SK-N-SH treated with all-trans-retinoic acid at 6 μM for 48 hours (cell line): ENCODE results near the gene AFTPH.

Experiments used
- ATAC-seq: fragments of 200-7000 bp; cut with Tn5 transposase; 3 replicates; pipeline ENCODE4 v1.9.1; 2020; ENCODE audit warnings: mild to moderate bottlenecking, moderate library complexity
- ARNTL ChIP-seq: fragments of 450-650 bp; formaldehyde crosslinking; IDR thresholded peaks from 2 replicates; pipeline ENCODE4 v1.5.0; 2020; ENCODE audit warnings: low read depth, mild to moderate bottlenecking, moderate library complexity, borderline replicate concordance
- BACH2 ChIP-seq: fragments of 250-450 bp; sonication (Bioruptor Pico); IDR thresholded peaks from 2 replicates; pipeline ENCODE4 v1.9.0; 2021; ENCODE audit warnings: mild to moderate bottlenecking, borderline replicate concordance
- CSDC2 ChIP-seq: fragments of 250-450 bp; sonication (Bioruptor Pico); IDR thresholded peaks from 2 replicates; pipeline ENCODE4 v1.5.0; 2020; ENCODE audit warnings: mild to moderate bottlenecking, moderate library complexity
- CSRNP3 ChIP-seq: fragments of 250-450 bp; sonication (Bioruptor Pico); IDR thresholded peaks from 2 replicates; pipeline ENCODE4 v1.5.1; 2021; ENCODE audit warnings: mild to moderate bottlenecking, moderate library complexity
- ESRRG ChIP-seq: fragments of 250-450 bp; sonication (Bioruptor Pico); IDR thresholded peaks from 2 replicates; pipeline ENCODE4 v1.6.1; 2021; ENCODE audit warnings: mild to moderate bottlenecking
- ISL1 ChIP-seq: fragments of 250-450 bp; sonication (Bioruptor Pico); IDR thresholded peaks from 2 replicates; pipeline ENCODE4 v2.1.2; 2022; ENCODE audit warnings: mild to moderate bottlenecking, moderate library complexity
- OSR1 ChIP-seq: fragments of 250-450 bp; sonication (Bioruptor Pico); IDR thresholded peaks from 2 replicates; pipeline ENCODE4 v1.8.0; 2022; ENCODE audit warnings: moderate library complexity, mild to moderate bottlenecking, inconsistent platforms
- PPARA ChIP-seq: fragments of 250-450 bp; sonication (Bioruptor Pico); IDR thresholded peaks from 2 replicates; pipeline ENCODE4 v1.5.0; 2020; ENCODE audit warnings: mild to moderate bottlenecking, borderline replicate concordance
- RARB ChIP-seq: fragments of 250-450 bp; sonication (Bioruptor Pico); IDR thresholded peaks from 2 replicates; pipeline ENCODE4 v1.8.0; 2021; ENCODE audit warnings: mild to moderate bottlenecking, moderate library complexity
- SNAI2 ChIP-seq: fragments of 250-450 bp; sonication (Bioruptor Pico); IDR thresholded peaks from 2 replicates; pipeline ENCODE4 v1.5.0; 2020; ENCODE audit warnings: mild to moderate bottlenecking, moderate library complexity
- TCF4 ChIP-seq: fragments of 250-450 bp; sonication (Bioruptor Pico); IDR thresholded peaks from 2 replicates; pipeline ENCODE4 v1.8.0; 2021; ENCODE audit warnings: mild to moderate bottlenecking, moderate library complexity, borderline replicate concordance
- TOX ChIP-seq: fragments of 250-450 bp; sonication (Bioruptor Pico); IDR thresholded peaks from 2 replicates; pipeline ENCODE4 v1.8.0; 2021; ENCODE audit warnings: mild to moderate bottlenecking, moderate library complexity, borderline replicate concordance
- TSHZ2 ChIP-seq: fragments of 250-450 bp; sonication (Bioruptor Pico); IDR thresholded peaks from 2 replicates; pipeline ENCODE4 v1.5.0; 2020; ENCODE audit warnings: mild to moderate bottlenecking, moderate library complexity
- ZC3H10 ChIP-seq: fragments of 250-450 bp; sonication (Bioruptor Pico); IDR thresholded peaks from 2 replicates; pipeline ENCODE4 v1.5.1; 2021; ENCODE audit warnings: mild to moderate bottlenecking, moderate library complexity
- ZFP30 ChIP-seq: fragments of 450-650 bp; formaldehyde crosslinking; IDR thresholded peaks from 2 replicates; pipeline ENCODE4 v1.5.0; 2022; ENCODE audit warnings: mild to moderate bottlenecking, moderate library complexity
- ZNF565 ChIP-seq: fragments of 450-650 bp; formaldehyde crosslinking; conservative IDR thresholded peaks from 2 replicates; pipeline ENCODE4 v1.5.0; 2020; ENCODE audit warnings: low read depth, mild to moderate bottlenecking, moderate library complexity
- ZNF70 ChIP-seq: fragments of 450-650 bp; formaldehyde crosslinking; IDR thresholded peaks from 2 replicates; pipeline ENCODE4 v1.5.0; 2020; ENCODE audit warnings: mild to moderate bottlenecking, moderate library complexity
- ZNF8 ChIP-seq: fragments of 450-650 bp; formaldehyde crosslinking; IDR thresholded peaks from 2 replicates; pipeline ENCODE4 v1.5.0; 2020; ENCODE audit warnings: mild to moderate bottlenecking, moderate library complexity
- TF ChIP-seq, protein P1 (sequence below): fragments of 250-450 bp; sonication (Bioruptor Pico); IDR thresholded peaks from 2 replicates; pipeline ENCODE4 v1.8.0; 2021; ENCODE audit warnings: low read depth, mild to moderate bottlenecking, moderate library complexity, borderline replicate concordance

Gene AFTPH

DNA sequence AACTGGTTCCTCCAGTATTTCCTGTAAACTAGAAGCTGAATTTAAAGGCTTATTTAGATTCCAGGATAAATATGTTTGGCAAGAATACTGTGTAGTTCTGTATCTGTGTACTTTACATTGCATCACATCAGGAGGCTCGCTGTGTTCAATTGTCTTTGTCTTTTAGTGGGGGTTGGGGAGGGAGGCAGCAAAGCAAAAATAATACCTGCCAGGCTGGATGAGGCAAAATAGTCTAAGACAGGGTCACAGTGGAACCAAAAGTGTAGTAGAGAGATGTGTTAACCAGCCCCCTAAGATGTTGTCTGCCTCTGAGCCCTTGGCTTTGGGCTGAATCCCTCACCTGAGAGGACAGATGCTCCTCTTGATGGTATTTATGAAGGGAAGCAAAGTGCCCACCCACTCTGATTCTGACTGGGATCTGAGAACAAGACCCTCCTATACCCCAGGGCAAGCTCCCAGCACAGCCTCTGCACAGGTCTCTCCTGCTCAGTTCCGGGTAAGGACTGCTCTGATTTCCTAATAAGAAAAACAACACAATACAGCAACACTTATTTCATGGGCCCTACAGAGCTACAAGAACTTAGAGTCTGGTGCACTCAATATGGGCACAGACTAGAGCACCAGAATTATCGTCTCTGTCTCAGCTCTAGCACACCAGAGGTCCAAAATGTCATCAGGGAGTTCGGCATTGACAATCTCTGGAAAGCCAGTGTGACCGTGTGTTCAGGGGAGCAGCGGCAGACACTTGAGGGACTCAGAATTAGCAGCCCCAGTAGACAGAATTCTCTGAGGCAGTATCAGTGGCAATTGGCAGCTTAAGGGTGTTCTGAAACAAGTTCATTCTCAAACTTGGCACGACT, 7.2 kb upstream of the AFTPH start:
- ATAC-seq = no peak
- TF ChIP-seq ZNF8 (CRISPR knock-in tag) = no peak
- TF ChIP-seq BACH2 (CRISPR knock-in tag) = no peak
- TF ChIP-seq, protein P1, sequence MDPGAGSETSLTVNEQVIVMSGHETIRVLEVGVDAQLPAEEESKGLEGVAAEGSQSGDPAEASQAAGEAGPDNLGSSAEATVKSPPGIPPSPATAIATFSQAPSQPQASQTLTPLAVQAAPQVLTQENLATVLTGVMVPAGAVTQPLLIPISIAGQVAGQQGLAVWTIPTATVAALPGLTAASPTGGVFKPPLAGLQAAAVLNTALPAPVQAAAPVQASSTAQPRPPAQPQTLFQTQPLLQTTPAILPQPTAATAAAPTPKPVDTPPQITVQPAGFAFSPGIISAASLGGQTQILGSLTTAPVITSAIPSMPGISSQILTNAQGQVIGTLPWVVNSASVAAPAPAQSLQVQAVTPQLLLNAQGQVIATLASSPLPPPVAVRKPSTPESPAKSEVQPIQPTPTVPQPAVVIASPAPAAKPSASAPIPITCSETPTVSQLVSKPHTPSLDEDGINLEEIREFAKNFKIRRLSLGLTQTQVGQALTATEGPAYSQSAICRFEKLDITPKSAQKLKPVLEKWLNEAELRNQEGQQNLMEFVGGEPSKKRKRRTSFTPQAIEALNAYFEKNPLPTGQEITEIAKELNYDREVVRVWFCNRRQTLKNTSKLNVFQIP (CRISPR knock-in tag) = no peak
- no peak for TF ChIP-seq PPARA
- no peak for TF ChIP-seq ISL1 (CRISPR knock-in tag)
- no peak for TF ChIP-seq CSDC2
- no peak for TF ChIP-seq ZNF565 (CRISPR knock-in tag)
- TF ChIP-seq OSR1 (CRISPR knock-in tag) = no peak
- TF ChIP-seq CSRNP3 (CRISPR knock-in tag) = no peak
- no peak for TF ChIP-seq ESRRG (CRISPR knock-in tag)
- TF ChIP-seq TSHZ2 (CRISPR knock-in tag) = no peak
- no peak for TF ChIP-seq TCF4 (CRISPR knock-in tag)
- no peak for TF ChIP-seq ARNTL (CRISPR knock-in tag)
- no peak for TF ChIP-seq RARB (CRISPR knock-in tag)

DNA sequence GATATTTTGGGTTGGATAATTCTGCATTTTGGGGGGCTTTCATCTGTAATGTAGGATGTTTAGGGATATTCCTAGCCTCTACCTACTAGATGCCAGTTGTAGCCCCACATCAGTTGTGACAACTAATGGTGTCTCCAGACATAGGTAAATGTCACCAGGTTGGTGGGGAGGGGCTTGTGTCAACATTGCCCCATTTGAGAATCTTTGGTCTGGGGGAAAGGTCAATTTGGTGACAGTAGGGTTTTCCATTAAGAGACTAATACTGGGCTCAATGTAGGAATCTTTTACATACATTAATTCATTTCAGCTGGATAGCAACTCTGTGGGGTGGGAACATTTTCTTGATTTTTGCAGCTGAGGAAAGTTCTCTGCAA, 6.6 kb upstream of the AFTPH start:
- no peak for ATAC-seq
- no peak for TF ChIP-seq SNAI2 (CRISPR knock-in tag)
- no peak for TF ChIP-seq ESRRG (CRISPR knock-in tag)
- no peak for TF ChIP-seq OSR1 (CRISPR knock-in tag)
- no peak for TF ChIP-seq CSRNP3 (CRISPR knock-in tag)

DNA sequence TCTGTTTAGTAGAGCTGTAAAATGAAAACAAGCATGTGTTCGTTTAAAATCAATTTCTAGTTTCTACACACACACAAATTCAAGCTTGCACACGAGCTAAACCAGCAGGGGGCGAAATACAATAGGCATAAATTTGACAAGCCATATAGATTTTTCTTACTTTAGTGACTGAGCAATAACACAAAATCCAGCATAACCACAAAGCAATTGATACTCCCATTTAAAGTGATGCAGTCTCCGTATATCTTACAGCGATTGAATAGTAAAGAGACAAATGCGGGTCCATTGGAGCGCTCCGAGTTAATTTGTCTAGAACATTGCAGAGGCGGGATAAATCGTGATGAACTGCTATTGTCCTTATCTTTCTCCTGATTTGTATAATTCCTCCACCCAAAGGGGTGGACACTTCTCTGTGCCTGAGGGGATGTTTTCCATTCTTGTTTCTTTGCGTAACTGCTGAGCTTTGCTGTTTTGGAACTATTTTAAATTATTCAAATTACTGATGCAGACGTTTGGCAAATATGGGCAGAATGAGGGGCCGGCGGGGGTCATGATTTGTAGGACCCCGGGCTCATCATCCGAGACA, 1.2 kb upstream of the AFTPH start:
- peak; percentile 17; the same call in 2 of the 3 replicates for ATAC-seq
- TF ChIP-seq OSR1 (CRISPR knock-in tag) = no peak
- no peak for TF ChIP-seq CSDC2
- TF ChIP-seq CSRNP3 (CRISPR knock-in tag) = no peak
- TF ChIP-seq ZNF8 (CRISPR knock-in tag) = no peak
- TF ChIP-seq ZNF70 (CRISPR knock-in tag) = no peak

- peak; percentile 65 for ATAC-seq
Measured at GRCh38 chr2:64524604-64525316, 632 bp downstream of the AFTPH start.

More at GRCh38 chr2:64524604-64525316, 632 bp downstream of the AFTPH start:
- TF ChIP-seq ZC3H10 (CRISPR knock-in tag) (no peak), CSRNP3 (CRISPR knock-in tag) (no peak), ZNF70 (CRISPR knock-in tag) (no peak), ESRRG (CRISPR knock-in tag) (no peak), ARNTL (CRISPR knock-in tag) (no peak), ZNF8 (CRISPR knock-in tag) (no peak), TOX (no peak), ZFP30 (CRISPR knock-in tag) (no peak), ISL1 (CRISPR knock-in tag) (no peak), PPARA (no peak)
